Prostate gland (tissue), 2 donors: Measurements from ENCODE around the gene FCN1. TPM values are rescaled to one million over a fixed set of nuclear protein-coding genes. Genes with fewer than 3 reads are reported as not detected.

Experiments used
- DNase-seq: peaks from one replicate; pipeline ENCODE4 v3.0.0-alpha.2; 2019; ENCODE audit warnings: low spot score
- H3K27ac ChIP-seq, 2 donors: fragments of 200-600 bp; sonication (generic); 2 replicates each; pipeline ENCODE4 v1.5.1; 2017 to 2019
- H3K27me3 ChIP-seq: fragments of 200-600 bp; sonication (generic); replicated peaks from 2 replicates; pipeline ENCODE4 v1.5.1; 2019; ENCODE audit not compliant: insufficient read depth
- H3K36me3 ChIP-seq, 2 donors: fragments of 200-600 bp; sonication (generic); 1 replicate in 1 of 2; 2 replicates in 1 of 2; pipeline versions ENCODE4 v1.5.1 to v1.8.1; 2017 to 2019
- H3K4me1 ChIP-seq: fragments of 200-600 bp; sonication (generic); replicated peaks from 2 replicates; pipeline ENCODE4 v1.5.1; 2019
- H3K4me3 ChIP-seq, 2 donors: fragments of 200-600 bp; sonication (generic); 2 replicates each; pipeline ENCODE4 v1.5.1; 2017 to 2019
- H3K9me3 ChIP-seq: fragments of 200-600 bp; sonication (generic); 2 replicates; pipeline ENCODE4 v1.5.1; 2017
- CTCF ChIP-seq, 4 experiments: fragments of 200-600 bp in 2 of 4; fragments of 450-650 bp in 2 of 4; sonication (generic) in 2 of 4; IDR thresholded peaks; 1 replicate in 3 of 4; 2 replicates in 1 of 4; pipeline ENCODE4 v1.5.1; 2016 to 2019; ENCODE audit warnings: antibody characterized with exemption in 4 of 4, mild to moderate bottlenecking in 2 of 4, moderate library complexity in 2 of 4
- POLR2A ChIP-seq: fragments of 450-650 bp; IDR thresholded peaks from one replicate; pipeline ENCODE4 v1.6.1; 2016; ENCODE audit warnings: antibody characterized with exemption, mild to moderate bottlenecking
- POLR2AphosphoS5 ChIP-seq: sonication (generic); formaldehyde crosslinking; IDR thresholded peaks from one replicate; pipeline ENCODE4 v1.6.1; 2017; ENCODE audit warnings: antibody characterized with exemption
- WGBS: methylation state at CpG from one replicate; pipeline ENCODE4 v1.1.5; 2018; 5-methylcytosine and 5-hydroxymethylcytosine counted together
- intact Hi-C: fragments of 100-400 bp; cut with DNase I; formaldehyde crosslinking; loops from one replicate; pipeline ENCODE4 v1.14.2; 2022
- total RNA-seq, 2 donors: library from RNA; depleted of rRNA; stranded (reverse); fragments of >200 nt; gene quantifications; one replicate each; pipeline ENCODE4 v1.1.0, GENCODE V29; 2016

The FCN1 gene
- total RNA-seq, 2 donors from 2014 or later: 0.23 to 0.34 TPM

DNA sequence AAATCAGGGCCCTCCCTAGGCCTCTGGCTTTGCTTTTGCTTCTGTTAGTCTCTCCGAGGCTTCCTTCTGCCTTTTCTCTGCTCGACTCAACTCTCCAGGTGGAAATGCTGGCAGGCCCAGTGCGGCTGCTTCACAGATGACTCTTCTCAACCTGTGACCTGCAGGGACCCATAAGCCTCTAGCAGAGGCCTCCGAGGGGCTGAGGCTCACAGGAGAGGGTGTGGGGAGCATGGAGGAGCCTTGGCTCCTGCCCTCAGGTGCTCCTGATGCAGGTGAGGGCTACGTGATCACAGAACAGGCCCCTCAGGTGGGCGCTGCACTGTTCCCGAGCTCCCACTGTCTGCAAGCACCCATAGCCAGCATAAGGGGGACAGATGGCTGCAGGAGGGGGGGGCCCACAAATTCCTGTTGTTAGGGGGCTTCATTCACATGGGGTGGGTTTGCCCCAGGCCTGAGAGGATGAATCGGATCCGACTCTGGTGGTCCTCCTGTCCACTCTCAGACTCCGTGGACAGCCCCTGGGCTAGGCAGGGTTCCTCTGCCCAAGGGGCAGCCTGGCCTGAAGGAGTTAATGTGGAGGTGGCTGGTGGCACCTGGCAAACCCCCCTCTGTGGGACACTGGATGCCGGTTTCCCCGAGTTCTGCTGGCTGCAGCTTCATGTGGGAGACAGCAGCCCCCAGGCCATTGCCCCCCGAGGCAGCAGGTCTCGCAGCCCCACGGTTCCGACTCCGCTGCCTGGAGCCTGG lies 48.0 kb downstream of the FCN1 start:
- Histone ChIP-seq H3K4me1 (no peaks in the 10 kb centered on the region), H3K27me3 (no peaks in the 10 kb centered on the region), H3K9me3 (no peaks in the 10 kb centered on the region), H3K27ac (no peak overlapping the region), H3K36me3 (no peaks in the 10 kb centered on the region), H3K4me3 (no peak overlapping the region)
- 91% methylated on average over 17 of the region's 17 CpGs for WGBS
- no peak for TF ChIP-seq POLR2AphosphoS5
- DNase-seq: no peak
- intact Hi-C loops: no loop called here

DNA sequence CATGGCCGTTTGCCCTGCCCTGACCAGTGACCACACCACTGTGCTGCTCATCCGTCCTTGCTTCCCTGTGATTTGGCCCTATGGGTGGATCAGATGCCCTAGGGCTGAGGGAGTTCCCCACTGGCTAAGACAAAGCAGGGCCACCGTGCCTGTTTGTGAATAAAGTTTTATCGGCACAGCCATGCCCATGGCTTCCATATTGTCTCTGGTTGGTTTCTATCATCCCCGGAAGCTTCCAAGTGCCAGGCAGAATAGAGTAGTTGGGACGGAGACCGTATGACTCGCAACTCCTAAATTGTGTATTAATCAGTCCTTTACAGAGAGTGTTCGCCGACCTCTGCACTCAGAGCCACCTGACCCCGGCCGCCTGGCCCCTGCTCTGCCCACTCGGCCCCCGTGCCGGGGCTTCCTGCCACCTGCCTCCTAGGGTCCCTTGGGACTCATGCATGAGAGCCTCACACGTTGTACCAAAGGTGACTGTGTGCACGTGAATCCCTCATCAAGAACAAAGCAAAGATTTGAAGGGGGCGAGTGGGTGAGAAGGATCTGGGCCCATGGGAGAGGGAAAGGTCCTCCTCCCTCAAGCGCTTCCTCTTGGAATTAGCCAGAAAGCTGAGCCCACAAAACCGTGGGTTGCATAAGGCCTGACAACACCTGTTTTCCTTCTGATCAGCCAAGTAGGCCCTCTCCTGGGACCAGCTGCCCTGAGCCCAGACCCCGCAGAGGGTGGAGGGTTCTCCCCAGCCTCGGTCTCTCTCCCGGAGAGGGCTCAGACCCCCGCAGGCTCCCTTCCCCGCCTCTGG lies 48.8 kb downstream of the FCN1 start:
- TF ChIP-seq POLR2A (no peak), POLR2AphosphoS5 (no peak), CTCF (IDR thresholded peaks at IDR 0.05) (no peak)
- intact Hi-C loops: no loop called here
- H3K4me3 ChIP-seq: no peak overlapping the region
- H3K36me3 ChIP-seq: no peaks in the 10 kb centered on the region
- H3K27me3 ChIP-seq: no peaks in the 10 kb centered on the region
- H3K9me3 ChIP-seq: no peaks in the 10 kb centered on the region
- 90% methylated on average over 25 of the region's 25 CpGs for WGBS
- no peak for DNase-seq
- peaks cover 5% of the 10 kb centered on the region for H3K4me1 ChIP-seq
- H3K27ac ChIP-seq: no peak overlapping the region

DNA sequence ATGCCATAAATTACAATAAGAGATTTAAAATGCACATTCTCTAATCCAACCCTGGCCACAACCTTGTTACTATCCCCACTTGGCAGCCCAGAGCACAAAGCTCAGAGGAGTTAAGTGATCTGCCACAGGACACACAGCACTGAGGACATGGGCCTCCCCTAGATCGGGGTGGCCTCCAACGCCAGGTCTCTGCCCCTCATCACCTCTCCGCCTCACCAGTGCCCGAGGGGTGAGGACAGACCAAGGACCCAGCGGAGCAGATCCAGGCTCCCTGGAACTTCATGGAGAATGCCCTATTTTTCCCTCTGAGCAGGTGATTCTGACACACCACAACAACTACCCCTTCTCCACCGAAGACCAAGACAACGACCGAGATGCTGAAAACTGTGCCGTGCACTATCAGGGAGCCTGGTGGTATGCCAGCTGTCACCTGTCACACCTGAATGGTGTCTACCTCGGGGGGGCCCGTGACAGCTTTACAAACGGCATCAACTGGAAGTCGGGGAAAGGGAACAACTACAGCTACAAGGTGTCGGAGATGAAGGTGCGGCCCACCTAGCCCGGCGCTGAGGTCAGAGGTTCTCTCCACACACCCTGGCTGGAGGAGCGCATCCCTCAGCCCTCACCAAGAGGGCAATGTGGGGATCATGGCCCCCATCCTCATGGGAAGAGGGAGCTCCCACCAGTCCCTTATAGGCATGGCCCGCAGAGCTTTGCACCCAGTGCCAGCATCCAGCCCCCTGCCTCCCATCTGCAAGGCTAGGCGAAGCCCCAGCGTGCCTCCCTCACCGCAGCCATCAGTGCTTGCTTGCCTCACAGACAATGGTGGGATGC lies 49.6 kb downstream of the FCN1 start:
- intact Hi-C loops: no loop called here
- no peak overlapping the region for H3K4me3 ChIP-seq
- 94% methylated on average over 22 of the region's 22 CpGs for WGBS
- DNase-seq: no peak
- TF ChIP-seq CTCF (IDR thresholded peaks at IDR 0.05): no peak
- TF ChIP-seq POLR2A: no peak
- no peak for TF ChIP-seq POLR2AphosphoS5
- H3K27ac ChIP-seq: no peak overlapping the region
- no peaks in the 10 kb centered on the region for H3K27me3 ChIP-seq
- peaks cover 5% of the 10 kb centered on the region for H3K4me1 ChIP-seq
- no peaks in the 10 kb centered on the region for H3K36me3 ChIP-seq
- no peaks in the 10 kb centered on the region for H3K9me3 ChIP-seq

GRCh38 chr9:134864821-134865190 lies 52.9 kb downstream of the FCN1 start:
- intact Hi-C loops: no loop called here
- peak overlapping the region; percentile 75 to 82 for H3K27ac ChIP-seq
- H3K36me3 ChIP-seq: no peaks in the 10 kb centered on the region
- H3K9me3 ChIP-seq: no peaks in the 10 kb centered on the region
- 96% methylated on average over 13 of the region's 13 CpGs for WGBS
- DNase-seq: no peak
- no peak overlapping the region for H3K4me3 ChIP-seq
- no peaks in the 10 kb centered on the region for H3K27me3 ChIP-seq
- TF ChIP-seq POLR2A (no peak), POLR2AphosphoS5 (no peak), CTCF (IDR thresholded peaks at IDR 0.05) (no peak)
- peaks cover 5% of the 10 kb centered on the region for H3K4me1 ChIP-seq
